UCSD-AML1 (cell line): ENCODE measurements around the gene FBXO28.
A peak's percentile ranks its signal among the peaks of the same experiment; 100 is the strongest.

Experiments
- DNase-seq: peaks from one replicate; lab custom pipeline; 2025; ENCODE audit not compliant: unreplicated experiment; lab: John Stamatoyannopoulos, UW

Gene FBXO28

DNA sequence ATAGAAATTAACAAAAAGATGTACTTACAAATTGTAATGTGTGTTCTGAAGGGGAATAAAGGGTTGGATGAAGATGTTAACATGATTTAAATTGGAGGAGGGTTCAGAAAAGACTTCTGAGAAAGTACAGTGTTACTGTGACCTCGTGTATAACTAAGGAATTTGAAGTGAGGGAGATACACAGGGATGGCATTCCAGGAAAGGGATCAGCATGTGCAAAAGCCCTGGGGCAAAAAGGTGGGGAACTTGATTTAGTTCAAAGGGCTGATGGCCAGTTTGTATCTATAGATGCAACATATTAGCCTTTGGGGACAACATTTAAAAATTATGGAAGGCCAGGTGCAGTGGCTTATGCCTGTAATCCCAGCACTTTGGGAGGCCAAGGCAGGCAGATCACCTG lies 35.8 kb downstream of the FBXO28 start:
- no peak for DNase-seq

DNA sequence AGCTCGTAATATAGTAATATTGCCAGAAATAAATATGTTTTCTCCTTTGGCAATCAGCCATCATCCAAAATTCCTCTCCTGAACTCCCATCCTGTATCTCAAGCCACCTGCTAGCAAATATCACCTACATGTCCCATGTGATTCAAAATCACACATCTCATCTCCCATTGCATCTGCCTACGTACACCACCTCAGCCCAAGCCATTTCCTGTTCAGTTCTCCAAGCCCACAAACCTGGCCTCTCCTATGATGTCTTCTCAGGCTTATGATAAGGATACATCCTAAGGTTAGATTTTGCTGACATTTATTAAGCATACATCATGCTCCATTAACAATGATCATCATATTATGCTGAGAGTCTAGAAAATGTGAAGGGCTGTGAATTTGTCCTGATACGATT lies 37.2 kb downstream of the FBXO28 start:
- DNase-seq, result no peak

DNA sequence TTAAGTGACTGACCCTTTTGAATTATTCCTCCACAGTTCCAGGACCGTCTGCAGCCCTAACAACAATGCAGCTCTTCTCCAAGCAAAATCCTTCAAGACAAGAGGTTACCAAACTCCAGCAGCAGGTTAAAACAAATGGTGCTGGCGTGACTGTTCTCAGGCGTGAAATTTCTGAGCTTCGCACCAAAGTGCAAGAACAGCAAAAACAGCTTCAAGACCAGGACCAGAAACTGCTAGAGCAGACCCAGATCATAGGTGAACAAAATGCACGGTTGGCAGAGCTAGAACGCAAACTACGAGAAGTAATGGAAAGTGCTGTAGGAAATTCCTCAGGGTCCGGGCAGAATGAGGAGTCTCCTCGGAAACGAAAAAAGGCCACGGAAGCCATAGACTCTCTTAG lies 43.4 kb downstream of the FBXO28 start:
- no peak for DNase-seq

DNA sequence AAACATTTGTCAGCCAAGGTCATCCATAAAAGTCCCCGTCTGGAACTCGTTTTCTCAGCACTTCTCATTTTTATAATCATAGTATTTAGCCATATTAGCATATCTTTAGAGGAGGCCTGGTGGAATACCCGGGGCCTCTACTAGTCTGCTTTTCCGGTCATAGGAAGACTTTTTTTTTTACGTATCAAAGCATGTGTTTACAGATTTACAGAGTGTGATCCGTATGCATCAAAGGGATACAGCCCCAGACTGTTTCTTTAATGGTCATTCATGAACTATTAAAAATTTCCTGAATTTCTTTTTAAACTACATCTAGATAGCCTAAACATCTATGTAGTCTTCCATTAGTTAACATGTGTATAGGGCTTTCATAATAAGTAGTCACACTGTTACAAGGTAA lies 45.6 kb downstream of the FBXO28 start:
- no peak for DNase-seq

DNA sequence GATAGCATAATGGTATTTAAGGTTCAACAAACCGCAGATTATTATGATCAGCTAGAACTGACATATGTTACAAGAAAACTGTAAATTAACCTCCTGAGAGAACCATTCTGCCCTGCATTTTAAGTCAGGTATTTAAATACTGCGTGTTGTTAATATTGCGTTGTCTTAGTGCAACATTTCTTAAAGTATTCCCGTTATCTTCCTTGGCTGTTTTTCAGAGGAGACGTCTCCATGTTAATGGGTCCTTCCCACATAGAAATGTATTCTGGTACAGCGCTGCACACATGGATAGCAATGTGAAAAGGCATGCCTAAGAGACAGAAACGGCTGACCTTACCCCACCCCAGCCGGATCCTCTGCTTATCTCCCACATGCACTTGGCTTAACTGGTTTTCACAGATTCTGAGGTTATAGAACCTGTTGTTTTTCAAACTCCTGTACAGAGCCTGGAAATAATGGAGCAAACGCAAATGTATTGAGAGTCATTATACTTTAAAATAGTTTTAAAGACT lies 46.3 kb downstream of the FBXO28 start:
- no peak for DNase-seq

DNA sequence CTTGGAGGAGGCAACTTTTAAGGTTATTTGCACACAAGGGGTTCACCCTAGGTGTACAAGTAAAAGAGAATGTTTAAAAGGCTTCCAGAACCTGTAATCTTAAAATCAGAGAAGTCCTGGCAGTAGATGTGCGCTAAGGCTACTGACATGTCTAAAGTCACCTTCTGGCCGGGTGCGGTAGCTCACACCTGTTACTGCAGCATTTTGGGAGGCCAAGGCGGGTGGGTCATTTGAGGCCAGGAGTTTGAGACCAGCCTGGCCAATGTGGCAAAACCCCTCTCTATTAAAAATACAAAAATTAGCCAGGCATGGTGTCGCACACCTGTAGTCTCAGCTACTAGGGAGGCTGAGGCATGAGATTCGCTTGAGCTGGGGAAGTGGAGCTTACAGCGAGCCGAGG lies 48.9 kb downstream of the FBXO28 start:
- DNase-seq, result no peak

DNA sequence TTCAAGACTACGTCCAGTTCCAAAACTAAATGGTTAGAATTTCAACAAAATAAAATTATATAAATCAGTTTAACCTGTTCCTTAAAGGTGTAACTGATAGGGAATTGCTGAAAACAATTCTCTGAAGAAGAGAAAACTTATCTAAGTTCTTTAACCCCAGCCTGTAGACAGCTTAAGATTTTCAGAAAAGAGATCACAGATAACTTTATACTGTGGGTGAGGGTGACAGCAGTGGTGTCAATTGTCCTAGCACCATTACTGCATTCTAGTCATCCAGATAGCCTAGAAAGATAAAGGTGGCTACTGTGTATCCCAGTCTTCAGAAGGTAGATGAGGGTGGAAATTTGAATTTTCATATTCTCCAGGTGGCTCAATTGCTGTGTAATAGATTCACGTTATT lies 49.4 kb downstream of the FBXO28 start:
- no peak for DNase-seq

DNA sequence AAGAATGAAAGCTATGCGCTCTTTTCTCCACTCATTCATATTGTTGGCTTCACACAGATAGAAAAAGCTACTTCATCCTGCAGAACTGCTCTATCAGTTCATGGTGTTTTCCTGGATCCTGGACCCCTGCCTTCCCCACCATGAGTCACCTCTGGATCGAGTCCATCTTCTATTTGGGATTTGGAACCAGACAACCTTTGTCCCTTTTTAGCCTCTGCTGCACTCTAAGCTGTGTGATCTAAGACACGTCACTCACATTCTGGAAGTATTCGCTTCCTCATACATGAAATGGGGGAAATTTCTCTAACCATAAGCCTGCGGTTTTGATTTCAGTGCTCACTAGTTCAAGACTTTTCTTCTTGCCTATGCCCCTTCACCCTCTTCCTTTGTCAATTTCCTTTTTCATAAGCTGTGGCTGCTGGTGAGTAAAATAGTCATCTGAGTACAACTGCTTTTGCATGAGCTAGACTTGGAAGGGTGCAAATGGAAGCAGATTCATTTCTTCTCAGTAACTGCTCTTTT lies 55.0 kb downstream of the FBXO28 start:
- peak; percentile 16 for DNase-seq

DNA sequence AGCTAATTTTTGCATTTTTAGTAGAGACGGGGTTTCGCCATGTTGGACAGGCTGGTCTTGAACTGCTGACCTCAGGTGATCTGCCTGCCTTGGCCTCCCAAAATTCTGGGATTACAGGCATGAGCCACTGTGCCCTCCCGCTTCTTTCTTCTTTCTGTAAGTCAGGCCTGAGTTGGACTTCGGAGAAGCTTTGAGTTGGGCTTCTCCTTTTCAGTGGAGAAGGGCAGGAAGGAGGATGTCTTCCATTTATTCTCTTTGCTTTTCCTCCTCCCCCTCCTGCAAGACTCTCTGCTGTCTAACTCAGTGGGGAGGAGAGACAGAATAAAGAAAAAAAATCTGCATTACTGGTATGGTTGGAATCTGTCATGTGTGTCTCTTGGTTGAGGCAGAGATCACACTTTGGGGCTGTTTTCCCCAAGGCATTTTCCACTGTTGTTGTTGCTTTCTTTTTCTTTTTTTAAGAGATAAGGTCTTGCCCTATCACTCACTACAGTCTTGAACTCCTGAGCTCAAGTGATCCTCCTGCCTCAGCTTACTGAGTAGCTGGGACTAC lies 55.9 kb downstream of the FBXO28 start:
- DNase-seq, result no peak

DNA sequence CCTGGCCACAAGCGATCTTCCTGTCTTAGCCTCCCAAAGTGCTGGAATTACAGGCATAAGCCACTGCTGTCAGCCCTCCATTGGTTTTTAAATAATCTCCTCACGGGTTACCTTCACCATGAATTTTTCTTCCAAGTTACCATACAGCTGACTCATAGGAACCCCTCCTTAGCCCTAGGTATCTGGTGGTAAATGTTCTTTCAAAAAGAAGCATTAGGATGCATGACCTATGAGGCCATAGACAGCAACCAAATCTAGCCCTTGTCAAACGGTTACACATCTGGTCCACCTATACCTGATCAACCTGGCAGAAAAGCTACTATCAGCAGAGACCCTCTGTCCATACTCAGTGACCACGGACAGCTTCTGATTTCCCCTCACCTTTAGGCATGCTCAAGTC lies 56.4 kb downstream of the FBXO28 start:
- DNase-seq, result no peak

DNA sequence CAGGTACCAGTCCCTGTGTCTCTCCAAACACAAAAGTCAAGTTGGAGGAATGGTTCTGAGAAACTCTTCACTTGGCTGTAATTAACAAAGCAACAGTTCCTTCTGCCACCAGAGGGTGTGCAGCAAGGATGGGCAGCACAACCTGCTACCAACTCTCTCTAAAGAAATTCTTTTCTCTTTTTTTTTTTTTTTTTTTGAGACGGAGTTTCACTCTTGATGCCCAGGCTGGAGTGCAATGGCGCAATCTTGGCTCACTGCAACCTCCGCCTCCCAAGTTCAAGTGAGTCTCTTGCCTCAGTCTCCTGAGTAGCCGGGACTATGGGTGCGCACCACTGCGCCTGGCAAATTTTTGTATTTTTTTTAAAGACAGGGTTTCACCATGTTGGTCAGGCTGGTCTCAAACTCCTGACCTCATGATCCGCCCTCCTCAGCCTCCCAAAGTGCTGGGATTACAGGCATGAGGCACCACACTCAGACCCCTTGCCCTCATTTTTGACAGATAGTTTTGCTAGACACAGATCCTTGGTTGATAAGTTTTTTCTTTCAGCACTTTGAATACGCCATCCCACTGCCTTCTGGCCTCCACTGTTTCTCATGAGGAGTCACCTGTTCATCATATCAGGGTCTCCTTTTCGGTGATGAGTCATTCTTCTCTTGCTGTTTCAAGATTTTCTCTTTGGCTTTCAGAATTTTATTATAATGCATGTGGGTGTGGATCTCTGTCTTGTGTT lies 57.0 kb downstream of the FBXO28 start:
- peak; percentile 16 for DNase-seq

DNA sequence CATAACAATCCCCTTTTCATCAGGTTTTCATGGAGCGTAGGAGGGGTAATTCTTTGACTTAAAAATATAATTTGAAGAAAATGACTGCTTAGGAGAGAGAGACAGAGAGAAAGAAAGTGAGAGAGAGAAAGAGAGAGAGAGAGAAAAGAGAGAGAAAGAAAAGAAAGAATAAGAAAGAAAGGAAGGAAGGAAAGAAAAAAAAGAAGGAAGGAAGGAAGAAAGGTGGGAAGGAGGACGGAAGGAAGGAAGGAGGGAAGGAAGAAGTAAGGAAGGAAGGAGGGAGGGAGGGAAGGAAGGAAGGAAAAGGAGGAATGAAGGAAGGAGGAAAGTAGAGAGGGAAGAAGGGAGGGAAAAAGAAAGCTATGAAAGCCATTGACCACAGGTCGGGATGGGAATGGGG lies 58.3 kb downstream of the FBXO28 start:
- DNase-seq, result no peak

DNA sequence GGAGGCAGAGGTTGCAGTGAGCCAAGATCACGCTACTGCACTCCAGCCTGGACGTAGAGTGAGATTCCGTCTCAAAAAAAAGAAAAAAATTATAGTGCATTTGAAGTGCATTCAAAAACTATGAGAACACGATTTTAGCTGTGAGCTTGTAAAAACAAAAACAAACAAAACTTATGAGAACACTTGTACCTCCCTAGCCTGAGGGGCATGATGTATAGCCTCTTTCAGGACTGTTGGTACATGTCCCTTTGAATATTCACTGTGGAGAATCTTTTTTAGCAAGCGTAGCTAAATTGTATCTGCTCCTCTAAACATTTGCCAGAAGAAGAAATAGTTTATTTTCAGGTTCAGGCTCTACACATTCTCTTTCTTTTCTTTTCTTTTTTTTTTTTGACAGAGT lies 59.6 kb downstream of the FBXO28 start:
- DNase-seq, result no peak

DNA sequence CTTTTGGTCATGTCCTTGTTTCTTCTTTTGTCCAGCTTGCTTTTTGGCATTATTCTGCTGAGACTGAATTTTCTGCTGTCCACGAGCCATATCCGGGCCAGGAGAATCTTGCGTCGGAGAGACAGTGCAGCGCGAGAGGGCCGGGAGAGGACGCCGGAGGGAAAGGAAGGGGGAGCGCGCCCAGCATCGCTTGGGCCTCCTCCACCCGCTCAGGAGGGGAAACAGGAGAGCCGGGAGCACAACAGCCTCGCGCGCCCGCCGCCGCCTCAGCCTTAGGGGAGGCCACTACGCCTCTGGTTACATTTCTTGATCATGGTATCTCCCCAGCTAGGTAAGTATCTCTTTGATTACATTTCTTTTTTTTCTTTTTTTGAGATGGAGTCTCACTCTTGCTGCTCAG lies 61.7 kb downstream of the FBXO28 start:
- DNase-seq, result no peak

DNA sequence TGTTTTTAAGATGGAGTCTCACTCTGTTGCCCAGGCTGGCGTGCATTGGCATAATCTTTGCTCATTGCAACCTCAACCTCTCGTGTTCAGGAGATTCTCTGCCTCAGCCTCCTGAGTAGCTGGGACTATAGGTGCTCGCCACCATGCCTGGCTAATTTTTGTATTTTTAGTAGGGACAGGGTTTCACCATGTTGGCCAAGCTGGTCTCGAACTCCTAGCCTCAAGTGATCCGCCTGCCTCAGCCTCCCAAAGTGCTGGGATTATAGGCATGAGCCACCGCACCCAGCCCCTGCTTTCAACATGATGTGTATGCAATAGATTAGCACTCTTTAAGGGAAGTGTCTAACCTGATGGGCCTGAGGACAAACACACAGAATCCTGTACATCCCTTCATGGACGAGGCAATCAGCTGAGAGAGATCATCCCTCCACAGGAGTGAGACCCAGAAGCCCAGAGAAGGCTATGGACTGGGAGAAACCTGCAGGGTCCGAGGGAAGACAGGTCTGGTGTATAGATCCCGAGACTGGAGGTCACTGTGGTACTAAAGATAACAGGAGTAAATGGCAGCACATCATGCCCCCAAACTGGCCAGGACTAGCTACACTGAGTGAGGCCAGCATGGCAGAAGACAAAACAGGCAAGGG lies 63.6 kb downstream of the FBXO28 start:
- no peak for DNase-seq

DNA sequence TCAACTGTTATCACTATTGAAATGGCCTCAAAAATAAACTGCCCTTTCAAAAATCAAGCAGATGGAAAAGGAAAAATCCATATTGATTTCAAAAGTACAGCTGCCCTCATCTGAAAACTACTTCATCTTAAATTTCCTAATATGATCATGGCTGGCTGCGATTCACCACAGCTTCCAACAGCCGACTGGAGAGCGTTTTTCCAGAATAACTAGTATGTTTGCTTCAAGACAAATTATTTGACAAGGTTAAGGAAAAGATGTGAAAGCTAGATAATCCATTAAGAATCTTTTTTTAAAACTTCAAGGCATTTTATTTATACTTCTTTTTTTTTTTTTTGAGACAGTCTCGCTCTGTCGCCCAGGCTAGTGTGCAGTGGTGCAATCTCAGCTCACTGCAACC lies 65.0 kb downstream of the FBXO28 start:
- no peak for DNase-seq

DNA sequence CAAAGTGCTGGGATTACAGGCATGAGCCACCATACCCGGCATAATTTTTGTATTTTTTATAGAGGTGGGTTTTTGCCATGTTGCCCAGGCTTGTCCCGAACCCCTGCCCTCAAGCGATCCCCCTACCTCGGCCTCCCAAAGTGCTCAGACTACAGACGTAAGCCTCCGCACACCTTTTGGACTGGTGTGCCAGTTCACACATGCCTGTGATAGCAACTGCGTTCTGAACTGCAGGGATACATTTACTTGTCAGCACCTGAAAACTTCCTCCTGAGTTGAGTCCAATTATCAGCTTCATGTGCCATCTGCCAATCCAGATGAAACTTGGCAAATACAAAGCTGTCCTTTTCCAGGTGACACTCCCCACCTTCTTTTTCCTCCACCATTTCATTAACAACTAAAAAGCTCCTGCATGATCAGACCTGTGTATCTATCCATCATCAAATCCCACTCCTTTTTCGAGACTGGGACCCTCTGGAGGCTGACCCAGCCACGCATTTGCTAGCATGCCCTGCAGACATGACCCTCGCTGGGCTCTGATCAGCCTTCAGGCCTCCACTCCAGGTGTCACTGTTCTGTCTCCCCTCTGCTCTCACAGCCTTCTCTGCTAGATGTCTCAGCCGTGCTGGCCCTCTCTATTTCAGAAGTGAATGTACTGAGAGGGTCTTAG lies 67.0 kb downstream of the FBXO28 start:
- no peak for DNase-seq

DNA sequence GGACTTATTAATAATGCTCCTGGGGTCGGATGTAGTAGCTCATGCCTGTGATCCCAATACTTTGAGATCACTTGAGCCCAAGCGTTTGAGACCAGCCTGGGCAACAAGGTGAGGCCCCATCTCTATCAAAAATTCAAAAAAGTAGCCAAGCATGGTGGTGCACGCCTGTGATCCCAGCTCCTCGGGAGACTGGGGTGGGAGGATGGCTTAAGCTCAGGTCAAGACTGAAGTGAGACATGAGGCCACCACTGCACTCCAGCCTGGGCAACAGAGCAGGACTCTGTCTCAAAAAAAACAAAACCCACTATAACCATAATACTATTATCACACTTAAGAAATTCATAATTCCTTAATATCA lies 67.5 kb downstream of the FBXO28 start:
- DNase-seq, result no peak

DNA sequence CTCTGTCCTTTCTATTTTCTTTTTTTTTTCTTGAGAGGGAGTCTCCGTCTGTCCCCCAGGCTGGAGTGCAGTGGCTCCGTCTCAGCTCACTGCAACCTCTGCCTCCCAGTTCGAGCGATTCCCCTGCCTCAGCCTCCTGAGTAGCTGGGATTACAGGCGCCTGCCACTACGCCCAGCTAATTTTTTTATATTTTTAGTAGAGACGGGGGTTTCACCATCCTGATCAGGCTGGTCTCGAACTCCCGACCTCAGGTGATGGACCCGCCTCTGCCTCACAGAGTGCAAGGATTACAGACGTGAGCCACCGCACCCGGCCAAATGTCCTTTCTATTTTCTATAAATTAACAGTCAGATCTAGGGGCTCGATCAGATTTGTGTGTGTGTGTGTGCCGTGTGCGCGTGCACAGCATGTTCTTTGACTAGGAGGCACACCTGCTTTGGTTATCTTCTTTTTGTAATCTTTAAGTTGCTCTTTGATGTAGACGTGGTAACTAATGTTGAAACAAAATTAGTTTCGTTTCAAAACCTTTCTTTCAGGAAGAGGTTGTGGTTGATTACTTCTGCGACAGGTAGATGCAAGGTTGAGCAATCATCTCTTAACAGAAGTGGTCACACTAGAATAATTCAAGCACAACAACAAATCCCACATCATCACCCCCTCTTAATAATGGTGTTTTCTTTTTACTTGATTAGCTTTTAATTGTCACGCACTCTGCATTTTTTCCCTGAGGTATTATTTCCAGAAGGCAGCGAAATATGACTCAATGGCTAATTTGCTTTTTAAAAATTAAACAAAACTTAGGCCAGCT lies 68.3 kb downstream of the FBXO28 start:
- no peak for DNase-seq

DNA sequence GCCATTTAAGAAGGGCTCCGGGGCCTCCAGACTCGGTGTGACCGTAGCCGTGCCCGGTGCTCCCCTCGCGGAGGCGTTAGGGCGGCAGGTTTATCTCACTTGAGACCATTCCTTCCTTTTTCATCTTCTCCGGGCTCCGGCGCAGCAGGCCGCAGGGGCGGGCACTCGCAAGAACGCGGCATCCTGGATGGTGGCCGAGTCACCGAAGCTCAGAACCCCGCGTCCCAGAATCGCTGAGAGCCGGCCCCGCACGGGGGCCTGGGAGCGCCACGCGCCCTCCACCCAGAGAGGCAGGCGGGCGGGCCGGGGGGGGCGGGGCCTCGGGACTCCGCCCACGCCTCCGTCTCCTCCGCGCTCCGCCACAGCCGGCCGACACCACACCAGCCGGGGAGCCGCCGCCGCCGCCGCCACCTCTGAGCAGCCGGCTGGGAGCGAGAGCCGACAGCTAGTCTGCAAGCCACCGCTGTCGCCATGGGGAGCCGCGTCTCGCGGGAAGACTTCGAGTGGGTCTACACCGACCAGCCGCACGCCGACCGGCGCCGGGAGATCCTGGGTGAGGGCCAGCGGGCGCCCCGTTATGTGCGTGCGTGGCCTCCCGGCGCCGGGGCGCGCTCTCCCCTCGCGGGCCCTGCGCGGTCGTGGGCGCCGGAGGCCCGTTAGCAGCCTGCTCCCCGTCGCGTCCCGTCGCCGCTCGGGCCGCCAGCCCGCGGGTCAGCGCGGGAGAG lies 69.1 kb downstream of the FBXO28 start, which contains the start of gene DEGS1:
DEGS1 (plus strand) TSS at position 375 of the 725 bp plus-strand sequence; CDS start at position 472, 97 bp downstream.
- peak; percentile 91 for DNase-seq
